GM21381 (cell line): ENCODE data around the gene CFAP74.

Source experiments
- ATAC-seq: cut with Tn5 transposase; IDR thresholded peaks from one replicate; pipeline ENCODE4 v1.9.1; 2021; ENCODE audit warnings: mild to moderate bottlenecking, moderate library complexity; ENCODE audit not compliant: unreplicated experiment

CFAP74 gene

GRCh38 chr1:2042830-2043773 is 39.5 kb upstream of the CFAP74 start:
- no peak for ATAC-seq

GRCh38 chr1:2041887-2042286 is 38.3 kb upstream of the CFAP74 start:
- no peak for ATAC-seq

GRCh38 chr1:2041305-2041704 is 37.7 kb upstream of the CFAP74 start:
- ATAC-seq = no peak

- ATAC-seq = no peak
Measured at GRCh38 chr1:2039251-2039650, 35.7 kb upstream of the CFAP74 start.

GRCh38 chr1:2038229-2038628 is 34.6 kb upstream of the CFAP74 start:
- no peak for ATAC-seq

- no peak for ATAC-seq
Measured at GRCh38 chr1:2037314-2037979, 33.9 kb upstream of the CFAP74 start.

- no peak for ATAC-seq
Measured at GRCh38 chr1:2036287-2036686, 32.7 kb upstream of the CFAP74 start.

- ATAC-seq = no peak
Measured at GRCh38 chr1:2033165-2033564, 29.6 kb upstream of the CFAP74 start.

- ATAC-seq = no peak
Measured at GRCh38 chr1:2032737-2033136, 29.2 kb upstream of the CFAP74 start.

GRCh38 chr1:2031546-2032540 is 28.3 kb upstream of the CFAP74 start:
- ATAC-seq = no peak

GRCh38 chr1:2030076-2030871 is 26.7 kb upstream of the CFAP74 start:
- no peak for ATAC-seq

GRCh38 chr1:2029561-2029960 is 26.0 kb upstream of the CFAP74 start:
- no peak for ATAC-seq

GRCh38 chr1:2028870-2029560 is 25.4 kb upstream of the CFAP74 start:
- ATAC-seq = no peak

GRCh38 chr1:2027961-2028583 is 24.5 kb upstream of the CFAP74 start:
- ATAC-seq = no peak

GRCh38 chr1:2025491-2025981 is 21.9 kb upstream of the CFAP74 start:
- ATAC-seq = no peak

GRCh38 chr1:2024887-2025286 is 21.3 kb upstream of the CFAP74 start:
- ATAC-seq = no peak

- no peak for ATAC-seq
Measured at GRCh38 chr1:2024451-2024850, 20.9 kb upstream of the CFAP74 start.

- no peak for ATAC-seq
Measured at GRCh38 chr1:2023187-2023586, 19.6 kb upstream of the CFAP74 start.
